GM21737 (cell line): ENCODE data around the gene TAGLN2.

Source experiments
- ATAC-seq: cut with Tn5 transposase; IDR thresholded peaks from one replicate; pipeline ENCODE4 v1.9.1; 2021; ENCODE audit warnings: mild to moderate bottlenecking, moderate library complexity; ENCODE audit not compliant: unreplicated experiment

Gene TAGLN2

GRCh38 chr1:159879977-159880376 lies 45.3 kb downstream of the TAGLN2 start:
- no peak for ATAC-seq

GRCh38 chr1:159879136-159879535 lies 46.2 kb downstream of the TAGLN2 start:
- no peak for ATAC-seq

GRCh38 chr1:159877695-159878444 lies 47.4 kb downstream of the TAGLN2 start:
- ATAC-seq = no peak

- ATAC-seq = no peak
Measured at GRCh38 chr1:159873530-159874143, 51.7 kb downstream of the TAGLN2 start.

- ATAC-seq = no peak
Measured at GRCh38 chr1:159872891-159873290, 52.4 kb downstream of the TAGLN2 start.

- no peak for ATAC-seq
Measured at GRCh38 chr1:159870704-159871103, 54.6 kb downstream of the TAGLN2 start.

- ATAC-seq = no peak
Measured at GRCh38 chr1:159869607-159870006, 55.7 kb downstream of the TAGLN2 start.

- no peak for ATAC-seq
Measured at GRCh38 chr1:159869173-159869572, 56.1 kb downstream of the TAGLN2 start.

- no peak for ATAC-seq
Measured at GRCh38 chr1:159868766-159869165, 56.5 kb downstream of the TAGLN2 start.
